ENCODE data around the gene TXNIP.
"Not testable (repeated sequence)": the region's sequence is repeated elsewhere in the genome, so short reads cannot be mapped to it uniquely, and the experiment has no call there.

The TXNIP gene, protein sequence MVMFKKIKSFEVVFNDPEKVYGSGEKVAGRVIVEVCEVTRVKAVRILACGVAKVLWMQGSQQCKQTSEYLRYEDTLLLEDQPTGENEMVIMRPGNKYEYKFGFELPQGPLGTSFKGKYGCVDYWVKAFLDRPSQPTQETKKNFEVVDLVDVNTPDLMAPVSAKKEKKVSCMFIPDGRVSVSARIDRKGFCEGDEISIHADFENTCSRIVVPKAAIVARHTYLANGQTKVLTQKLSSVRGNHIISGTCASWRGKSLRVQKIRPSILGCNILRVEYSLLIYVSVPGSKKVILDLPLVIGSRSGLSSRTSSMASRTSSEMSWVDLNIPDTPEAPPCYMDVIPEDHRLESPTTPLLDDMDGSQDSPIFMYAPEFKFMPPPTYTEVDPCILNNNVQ

GRCh38 chr1:145996433-145997015 lies at the start of gene TXNIP:
TSS of gene TXNIP (minus strand) at chr1:145996579. CDS start at chr1:145996266, 313 bp downstream.
- DNase-seq = peak; percentile 97

- DNase-seq = no peak
Measured at GRCh38 chr1:146039844-146040194, 43.4 kb upstream of the TXNIP start.

DNA sequence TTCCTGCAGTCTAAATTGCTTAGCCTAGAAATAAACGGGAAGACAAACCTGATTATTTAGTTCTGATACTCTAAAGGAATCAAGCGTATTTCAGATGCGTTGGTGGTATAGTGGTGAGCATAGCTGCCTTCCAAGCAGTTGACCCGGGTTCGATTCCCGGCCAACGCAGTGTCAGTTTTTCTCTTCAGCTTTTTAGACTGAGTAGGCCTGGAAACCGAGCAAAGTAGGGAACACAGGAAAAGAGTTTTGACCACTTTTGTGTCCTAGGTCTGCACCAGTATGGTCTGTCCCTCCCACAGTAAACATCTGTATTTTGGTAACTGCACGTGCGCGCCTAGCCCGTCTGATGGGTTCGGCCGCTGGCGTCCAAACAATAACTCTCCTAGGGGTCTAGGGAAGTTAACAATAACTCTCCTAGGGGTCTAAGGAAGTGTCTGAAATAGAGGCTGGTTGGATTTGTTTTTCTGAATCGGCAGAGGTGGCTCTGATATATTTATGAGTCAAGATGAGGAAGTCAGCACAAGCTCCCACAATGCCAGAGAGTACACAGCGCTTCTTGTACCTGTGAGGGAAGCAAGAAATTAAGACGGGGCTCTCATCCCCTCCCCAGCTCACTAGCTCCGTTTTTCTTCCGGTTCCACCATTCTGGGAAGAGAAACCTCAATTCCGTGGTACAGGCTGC lies 40.7 kb upstream of the TXNIP start:
- DNase-seq = peak; percentile 92

DNA sequence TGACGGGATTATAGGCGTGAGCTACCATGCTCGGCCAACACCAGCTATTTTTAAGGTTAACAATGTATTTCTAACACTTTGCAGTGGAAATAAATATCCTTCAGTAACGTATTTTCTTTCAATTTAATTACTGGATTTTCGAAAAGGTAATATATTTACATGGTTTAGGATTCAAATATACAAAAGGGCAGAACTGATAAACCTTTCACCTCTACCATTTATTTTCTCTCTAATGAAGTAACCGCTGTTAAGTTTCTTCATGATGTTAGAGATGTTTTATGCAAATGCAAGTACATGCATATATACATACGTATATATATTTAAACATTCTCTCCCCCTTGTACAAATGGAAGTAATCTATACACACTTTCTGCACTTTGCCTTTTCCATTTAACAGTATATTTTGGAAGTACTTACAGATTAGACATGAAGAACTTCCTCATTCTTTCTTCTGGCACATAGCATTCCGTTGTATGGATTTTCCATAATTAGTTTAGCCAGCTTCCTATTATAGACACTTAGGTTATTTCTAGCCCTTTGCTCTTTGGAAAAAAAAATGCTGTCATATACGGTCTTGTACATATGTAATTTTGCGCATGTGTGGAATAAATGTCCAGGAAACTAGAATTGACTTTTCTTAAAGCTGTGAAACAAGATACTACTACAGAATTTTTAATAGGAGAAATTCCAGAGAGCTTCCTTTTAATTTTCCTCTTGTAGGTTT lies 40.0 kb upstream of the TXNIP start:
- no peak for DNase-seq

DNA sequence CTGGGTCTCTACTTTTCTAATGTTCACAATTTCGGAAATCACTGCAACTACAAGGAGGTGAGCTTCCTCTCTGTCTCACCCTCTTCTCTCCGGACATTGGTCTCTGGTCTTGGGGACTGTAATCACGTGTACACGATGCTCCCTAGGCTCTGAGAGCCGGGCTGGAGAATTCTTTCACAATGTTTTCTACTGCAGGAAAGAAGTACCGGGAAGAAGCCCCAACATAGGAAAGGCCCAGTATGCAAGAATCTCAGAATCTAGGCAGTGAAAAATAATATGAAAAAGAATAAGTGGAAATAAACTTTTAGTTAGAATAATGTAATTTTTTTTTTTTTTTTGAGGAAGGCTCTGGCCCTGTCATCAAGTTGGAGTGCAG lies 38.7 kb upstream of the TXNIP start:
- DNase-seq = no peak

- DNase-seq = peak; percentile 69
Measured at GRCh38 chr1:146032631-146033219, 36.3 kb upstream of the TXNIP start.

DNA sequence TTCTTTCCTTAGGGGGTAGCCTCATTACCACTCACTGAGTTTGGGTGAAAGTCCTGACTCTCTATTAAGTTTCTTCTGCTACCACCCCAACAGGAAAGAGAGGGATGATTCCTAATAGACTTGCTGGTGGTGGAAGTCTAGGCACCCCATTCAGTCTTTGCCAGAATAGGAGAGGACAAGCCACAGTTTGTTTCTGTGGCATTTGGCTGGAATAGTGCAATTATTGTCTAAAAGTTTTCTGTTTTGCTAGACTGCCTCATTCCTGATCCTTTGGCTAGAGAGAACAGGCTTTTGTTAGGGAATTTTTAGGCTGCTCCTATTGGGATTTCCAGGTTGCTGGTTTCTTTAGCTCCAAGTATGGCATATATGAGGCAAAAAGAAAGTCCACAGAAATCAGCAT lies 35.1 kb upstream of the TXNIP start:
- no peak for DNase-seq

DNA sequence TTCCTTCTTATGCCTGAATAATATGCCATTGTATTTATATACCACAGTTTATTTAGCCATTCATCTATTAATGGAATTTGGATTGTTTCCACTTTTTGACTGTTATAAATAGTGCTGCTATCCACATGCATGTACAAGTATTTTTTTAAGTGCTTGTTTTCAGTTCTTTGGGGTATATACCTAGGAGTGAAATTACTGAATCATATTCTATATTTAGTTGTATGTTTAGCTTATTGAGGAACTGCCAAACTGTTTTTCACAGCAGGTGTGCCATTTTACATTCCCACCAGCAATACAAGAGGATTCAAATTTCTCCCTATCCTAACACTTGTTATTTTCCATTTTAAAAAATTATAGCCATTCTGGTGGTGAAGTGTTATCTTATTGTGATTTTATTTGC lies 32.7 kb upstream of the TXNIP start:
- DNase-seq = no peak

DNA sequence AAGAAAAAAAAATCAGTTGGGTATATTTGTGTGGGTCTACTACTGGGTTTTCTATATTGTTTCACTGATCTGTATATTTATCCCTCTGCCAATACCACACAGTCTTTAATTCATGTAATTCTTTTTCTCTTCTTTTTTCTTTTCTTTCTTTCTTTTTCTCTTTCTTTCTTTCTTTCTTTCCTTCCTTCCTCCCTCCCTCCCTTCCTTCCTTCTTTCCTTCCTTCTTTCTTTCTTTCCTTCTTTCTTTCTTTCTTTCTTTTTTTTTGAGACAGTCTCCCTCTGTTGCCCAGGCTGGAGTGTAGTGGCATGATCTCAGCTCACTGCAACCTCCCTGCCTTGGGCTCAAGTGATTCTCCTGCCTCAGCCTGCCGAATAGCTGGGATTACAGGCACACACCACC lies 30.3 kb upstream of the TXNIP start:
- not testable (repeated sequence) for DNase-seq

GRCh38 chr1:146025787-146026495 lies 29.6 kb upstream of the TXNIP start:
- DNase-seq = not testable (repeated sequence)

DNA sequence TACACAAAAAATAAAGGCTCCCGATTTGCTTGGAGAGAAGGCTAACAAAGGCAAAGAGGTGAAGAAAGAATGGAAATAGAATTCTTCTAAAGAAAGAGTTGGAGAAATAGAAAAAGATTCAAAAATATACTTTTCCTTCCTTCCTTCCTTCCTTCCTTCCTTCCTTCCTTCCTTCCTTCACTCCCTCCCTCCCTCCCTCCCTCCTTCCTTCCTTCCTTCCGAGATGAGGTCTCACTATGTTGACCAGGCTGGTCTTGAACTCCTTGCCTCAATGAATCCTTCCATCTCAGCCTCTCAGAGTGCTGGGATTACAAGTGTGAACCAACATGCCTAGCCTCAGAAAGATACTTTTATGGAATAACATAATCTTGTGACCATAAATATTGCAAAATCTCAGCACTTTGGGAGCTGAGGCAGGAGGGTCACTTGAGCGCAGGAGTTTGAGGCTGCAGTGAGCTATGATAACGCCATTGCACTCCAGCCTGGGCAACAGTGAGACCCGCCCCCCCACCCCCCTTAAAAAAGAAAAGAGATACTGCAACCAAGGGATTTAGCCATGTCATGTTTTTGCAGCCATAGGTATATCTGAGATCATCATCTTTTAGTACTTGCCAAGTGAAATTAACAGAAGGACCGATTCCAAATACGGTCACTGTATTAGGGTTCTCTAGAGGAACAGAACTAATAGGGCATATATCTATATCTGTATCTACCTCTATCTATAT lies 26.2 kb upstream of the TXNIP start:
- no peak for DNase-seq

- no peak for DNase-seq
Measured at GRCh38 chr1:146021622-146022402, 25.4 kb upstream of the TXNIP start, which contains the start of gene HJV. TSS of gene HJV (minus strand) at chr1:146021735. CDS start at chr1:146020231, 1,504 bp downstream.

GRCh38 chr1:146021050-146021445 lies 24.7 kb upstream of the TXNIP start:
- no peak for DNase-seq

- DNase-seq = no peak
Measured at GRCh38 chr1:146020058-146021049, 24.0 kb upstream of the TXNIP start.

DNA sequence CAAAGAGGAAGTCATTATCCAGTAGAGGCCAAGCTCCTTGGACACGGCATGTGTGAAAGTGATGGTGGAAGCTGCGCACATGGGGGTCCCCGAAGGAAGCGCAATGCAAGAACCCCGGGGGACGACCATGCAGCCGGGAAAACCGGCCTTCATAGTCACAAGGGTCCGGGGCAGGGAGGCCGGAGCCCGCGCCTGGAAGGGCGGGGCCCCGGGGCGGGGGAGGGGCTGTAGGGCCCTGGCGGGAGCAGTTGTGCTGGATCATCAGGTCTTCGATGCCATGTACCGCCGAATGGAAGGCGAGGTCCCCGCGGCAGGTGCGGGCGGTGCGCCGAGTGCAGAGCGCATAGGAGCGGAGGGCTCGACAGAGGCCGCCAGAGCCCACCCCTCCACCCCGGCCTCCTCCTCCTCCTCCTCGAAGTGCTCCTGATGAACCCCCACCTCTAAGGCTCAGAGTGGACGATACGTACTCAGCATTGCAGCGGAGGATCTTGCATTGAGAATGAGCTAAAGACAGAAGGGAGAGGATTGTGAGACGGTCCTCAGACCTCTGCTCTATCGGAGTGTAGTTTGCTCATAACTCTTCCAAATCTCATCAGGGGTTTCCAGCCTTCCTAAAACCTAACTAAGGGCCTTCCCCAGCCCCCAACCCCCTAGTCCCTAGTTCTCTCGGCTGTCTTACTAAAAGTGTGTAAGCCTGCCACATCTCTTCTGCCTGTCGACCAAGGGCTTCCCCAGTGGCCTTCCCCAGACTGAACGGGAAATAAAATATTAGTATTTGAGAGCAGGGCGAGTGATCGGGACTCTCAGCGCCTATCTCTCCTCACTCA lies 23.1 kb upstream of the TXNIP start:
- DNase-seq = no peak

DNA sequence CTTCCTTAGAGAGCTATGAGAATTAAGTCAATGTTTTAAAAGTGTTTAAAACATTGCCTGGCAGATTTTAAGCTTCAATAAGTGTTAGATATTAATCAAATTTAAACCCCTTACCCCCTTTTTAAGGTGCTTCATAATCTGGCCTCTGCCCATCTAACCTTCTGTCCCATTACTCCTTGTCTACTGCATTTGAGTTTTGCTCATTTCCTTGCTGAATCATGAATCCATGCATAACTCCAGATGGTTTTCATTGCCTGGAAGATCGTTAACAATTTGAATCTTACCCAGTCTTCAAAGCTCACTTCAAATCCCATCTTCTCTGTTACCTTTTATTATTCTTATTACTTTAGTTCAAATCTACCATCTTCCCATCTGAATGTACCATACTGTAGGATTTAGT lies 20.5 kb upstream of the TXNIP start:
- no peak for DNase-seq

DNA sequence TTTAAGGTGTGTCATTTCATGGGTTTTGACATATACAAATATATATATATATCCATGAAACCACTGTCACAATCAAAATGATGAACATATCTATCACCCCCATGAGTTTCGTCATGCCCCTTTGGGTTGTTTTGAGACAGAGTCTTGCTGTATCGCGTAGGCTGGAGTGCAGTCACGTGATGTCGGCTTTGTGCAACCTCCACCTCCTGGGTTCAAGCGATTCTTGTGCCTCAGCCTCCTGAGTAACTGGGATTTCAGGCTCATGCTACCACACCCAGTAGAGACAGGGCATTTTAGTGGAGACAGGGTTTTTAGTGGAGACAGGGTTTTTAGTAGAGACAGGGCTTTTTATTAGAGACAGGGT lies 17.2 kb upstream of the TXNIP start:
- no peak for DNase-seq

- peak; percentile 75 for DNase-seq
Measured at GRCh38 chr1:146012703-146013558, 16.6 kb upstream of the TXNIP start.
